CD14-positive monocyte (primary cell): ENCODE data around the gene PHF3. TPM values are rescaled to one million over a fixed set of nuclear protein-coding genes. Genes with fewer than 3 reads are reported as not detected.

Experiments
- DNase-seq, 3 donors: peaks; one replicate each; pipeline ENCODE4 v3.0.0-alpha.2; 2011 to 2022
- H2AFZ ChIP-seq: 2 replicates; pipeline ENCODE4 v1.6.0; 2012; ENCODE audit warnings: mild to moderate bottlenecking, low read depth, low read length, inconsistent platforms; ENCODE audit not compliant: insufficient read depth, poor library complexity, severe bottlenecking
- H3K27ac ChIP-seq, 2 donors: 1 replicate in 1 of 2; 2 replicates in 1 of 2; pipeline ENCODE4 v1.5.1; 2012 to 2013; ENCODE audit warnings: low read length in 2 of 2, control low read depth in 1 of 2, inconsistent platforms in 1 of 2, low read depth in 1 of 2, mild to moderate bottlenecking in 1 of 2
- H3K27me3 ChIP-seq, 2 donors: one replicate each; pipeline versions ENCODE4 v1.6.0 to v1.6.1; 2011 to 2013; ENCODE audit warnings: low read length in 2 of 2; ENCODE audit not compliant: control insufficient read depth in 2 of 2, insufficient read depth in 2 of 2
- H3K36me3 ChIP-seq, 2 donors: replicated peaks in 1 of 2; 1 replicate in 1 of 2; 2 replicates in 1 of 2; pipeline versions ENCODE4 v1.5.1 to v1.6.1; 2012 to 2013; ENCODE audit warnings: low read length in 2 of 2, control low read depth in 1 of 2, inconsistent platforms in 1 of 2, mild to moderate bottlenecking in 1 of 2; ENCODE audit not compliant: insufficient read depth in 2 of 2, control insufficient read depth in 1 of 2
- H3K4me1 ChIP-seq, 2 donors: 1 replicate in 1 of 2; 2 replicates in 1 of 2; pipeline versions ENCODE4 v1.5.1 to v1.6.1; 2012 to 2013; ENCODE audit warnings: low read length in 2 of 2, control low read depth in 1 of 2, inconsistent platforms in 1 of 2, mild to moderate bottlenecking in 1 of 2, moderate library complexity in 1 of 2; ENCODE audit not compliant: insufficient read depth in 2 of 2, control insufficient read depth in 1 of 2
- H3K4me2 ChIP-seq: replicated peaks from 2 replicates; pipeline ENCODE3; 2012; ENCODE audit warnings: low read length, moderate library complexity, mild to moderate bottlenecking; ENCODE audit not compliant: poor library complexity, severe bottlenecking; ENCODE audit errors: extremely low read depth
- H3K4me3 ChIP-seq, 3 experiments: fragments of 200-600 bp in 1 of 3; sonication (generic) in 1 of 3; replicated peaks in 1 of 3; 1 replicate in 2 of 3; 2 replicates in 1 of 3; pipeline ENCODE4 v1.5.1; 2011 to 2013; ENCODE audit warnings: low read length in 3 of 3, mild to moderate bottlenecking in 3 of 3, control low read depth in 2 of 3, low read depth in 2 of 3, inconsistent platforms in 1 of 3, moderate library complexity in 1 of 3
- H3K79me2 ChIP-seq: 2 replicates; pipeline ENCODE4 v1.6.0; 2012; ENCODE audit warnings: mild to moderate bottlenecking, control low read depth, inconsistent platforms, low read length, moderate library complexity; ENCODE audit not compliant: insufficient read depth
- H3K9ac ChIP-seq: 2 replicates; pipeline ENCODE4 v1.6.0; 2017; ENCODE audit warnings: low read length, mild to moderate bottlenecking; ENCODE audit not compliant: insufficient read depth, poor library complexity, severe bottlenecking
- H3K9me3 ChIP-seq, 2 donors: replicated peaks in 1 of 2; 1 replicate in 1 of 2; 2 replicates in 1 of 2; pipeline versions ENCODE4 v1.5.1 to v1.6.1; 2012 to 2013; ENCODE audit warnings: low read length in 2 of 2, control low read depth in 1 of 2; ENCODE audit not compliant: control insufficient read depth in 1 of 2, insufficient read depth in 1 of 2
- H4K20me1 ChIP-seq: 2 replicates; pipeline ENCODE4 v1.6.0; 2012; ENCODE audit warnings: mild to moderate bottlenecking, low read length, control low read depth, moderate library complexity; ENCODE audit not compliant: insufficient read depth
- H3K27ac Mint-ChIP-seq, 7 donors: one replicate each; pipeline ENCODE4 v1.8.0; 2020; ENCODE audit warnings: mild to moderate bottlenecking in 7 of 7, mixed read lengths in 7 of 7, moderate library complexity in 6 of 7, inconsistent platforms in 2 of 7
- H3K27me3 Mint-ChIP-seq, 3 donors: one replicate each; pipeline ENCODE4 v1.8.0; 2021 to 2022; ENCODE audit warnings: low read depth in 3 of 3, mild to moderate bottlenecking in 3 of 3, mixed read lengths in 3 of 3, moderate library complexity in 3 of 3, inconsistent platforms in 1 of 3
- H3K36me3 Mint-ChIP-seq, 2 donors: one replicate each; pipeline ENCODE4 v1.8.0; 2020; ENCODE audit warnings: mixed read lengths in 2 of 2, inconsistent platforms in 1 of 2, mild to moderate bottlenecking in 1 of 2
- H3K4me1 Mint-ChIP-seq: one replicate; pipeline ENCODE4 v1.8.0; 2020; ENCODE audit warnings: mild to moderate bottlenecking, mixed read lengths
- H3K4me3 Mint-ChIP-seq, 2 donors: one replicate each; pipeline ENCODE4 v1.8.0; 2020; ENCODE audit warnings: mild to moderate bottlenecking in 2 of 2, mixed read lengths in 2 of 2, moderate library complexity in 1 of 2
- H3K9me3 Mint-ChIP-seq, 7 donors: one replicate each; pipeline ENCODE4 v1.8.0; 2020 to 2022; ENCODE audit warnings: mixed read lengths in 7 of 7, mild to moderate bottlenecking in 6 of 7, moderate library complexity in 6 of 7, inconsistent platforms in 2 of 7
- WGBS: methylation state at CpG from one replicate; pipeline ENCODE4 v1.1.5; 2013; ENCODE audit warnings: missing lambda C conversion rate; ENCODE audit not compliant: insufficient coverage; 5-methylcytosine and 5-hydroxymethylcytosine counted together
- intact Hi-C, 2 donors: fragments of 100-400 bp; cut with micrococcal nuclease; formaldehyde crosslinking; loops; one replicate each; pipeline versions ENCODE4 v1.15.0 to v1.15.1; 2023
- polyA plus RNA-seq, 3 donors: library from polyadenylated mRNA; depleted of rRNA in 1 of 3; unstranded in 2 of 3; stranded (reverse) in 1 of 3; fragments of 300-500 nt in 2 of 3; fragments of >200 nt in 1 of 3; fragmentation: Illumina TruSeq in 2 of 3; gene quantifications; 1 replicate in 2 of 3; 2 replicates in 1 of 3; pipeline ENCODE4 v1.2.3, GENCODE V29; 2012 to 2021
- TF ChIP-seq, protein P1 (sequence below): fragments of 200-600 bp; IDR thresholded peaks from one replicate; pipeline ENCODE4 v1.8.0; 2022; ENCODE audit warnings: antibody characterized with exemption, mild to moderate bottlenecking

PHF3 gene
- polyA plus RNA-seq, 3 donors = 5.4 to 13.8 (median 13.0) TPM

GRCh38 chr6:63676412-63677114, 41.0 kb downstream of the PHF3 start:
- Histone ChIP-seq H3K27ac (peak overlapping the region in 1 of 2 donors; percentile 49), H3K4me3 (no peak overlapping the region), H3K27me3 (no peaks in the 10 kb centered on the region), H3K79me2 (peaks cover 97% of the 10 kb centered on the region), H3K36me3 (peaks cover 0 to 13% of the 10 kb centered on the region in 2 donors), H3K4me1 (peaks cover 0 to 7% of the 10 kb centered on the region in 2 donors), H2AFZ (no peak overlapping the region), H3K4me2 (no peak overlapping the region), H3K9me3 (no peaks in the 10 kb centered on the region), H4K20me1 (peaks cover 98% of the 10 kb centered on the region), H3K9ac (no peak overlapping the region)
- H3K27me3 Mint-ChIP-seq = no peaks in the 10 kb centered on the region
- H3K4me3 Mint-ChIP-seq = no peak overlapping the region
- intact Hi-C loops = no loop called here
- TF ChIP-seq, protein P1, sequence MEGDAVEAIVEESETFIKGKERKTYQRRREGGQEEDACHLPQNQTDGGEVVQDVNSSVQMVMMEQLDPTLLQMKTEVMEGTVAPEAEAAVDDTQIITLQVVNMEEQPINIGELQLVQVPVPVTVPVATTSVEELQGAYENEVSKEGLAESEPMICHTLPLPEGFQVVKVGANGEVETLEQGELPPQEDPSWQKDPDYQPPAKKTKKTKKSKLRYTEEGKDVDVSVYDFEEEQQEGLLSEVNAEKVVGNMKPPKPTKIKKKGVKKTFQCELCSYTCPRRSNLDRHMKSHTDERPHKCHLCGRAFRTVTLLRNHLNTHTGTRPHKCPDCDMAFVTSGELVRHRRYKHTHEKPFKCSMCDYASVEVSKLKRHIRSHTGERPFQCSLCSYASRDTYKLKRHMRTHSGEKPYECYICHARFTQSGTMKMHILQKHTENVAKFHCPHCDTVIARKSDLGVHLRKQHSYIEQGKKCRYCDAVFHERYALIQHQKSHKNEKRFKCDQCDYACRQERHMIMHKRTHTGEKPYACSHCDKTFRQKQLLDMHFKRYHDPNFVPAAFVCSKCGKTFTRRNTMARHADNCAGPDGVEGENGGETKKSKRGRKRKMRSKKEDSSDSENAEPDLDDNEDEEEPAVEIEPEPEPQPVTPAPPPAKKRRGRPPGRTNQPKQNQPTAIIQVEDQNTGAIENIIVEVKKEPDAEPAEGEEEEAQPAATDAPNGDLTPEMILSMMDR = no peak
- peaks cover 23% of the 10 kb centered on the region for H3K4me1 Mint-ChIP-seq
- H3K9me3 Mint-ChIP-seq = no peaks in the 10 kb centered on the region
- 100% methylated on average over 3 of the region's 3 CpGs for WGBS
- H3K27ac Mint-ChIP-seq = no peak overlapping the region
- H3K36me3 Mint-ChIP-seq = peaks cover 18 to 19% of the 10 kb centered on the region in 2 donors
- no peak for DNase-seq

DNA sequence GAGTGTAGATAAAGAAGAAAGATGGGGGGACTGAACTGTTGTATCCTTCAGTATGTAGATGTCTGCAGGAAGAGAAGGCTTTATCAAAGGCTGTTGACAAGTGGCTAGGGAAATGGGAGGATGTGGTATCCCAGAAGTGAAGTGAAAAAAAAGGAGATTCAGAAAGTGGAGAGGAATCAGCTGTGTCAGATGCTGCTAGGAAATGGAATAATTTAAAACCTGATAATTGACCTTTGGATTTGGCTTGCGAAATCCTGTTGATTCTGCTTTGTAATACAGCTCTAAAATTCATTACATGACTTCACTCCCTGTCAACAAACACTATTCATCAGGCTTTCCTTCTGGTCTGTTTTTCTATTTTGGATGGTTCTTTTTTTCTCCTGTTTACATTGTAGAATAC, 41.7 kb downstream of the PHF3 start:
- TF ChIP-seq, protein P1 = no peak
- Histone ChIP-seq H2AFZ (no peak overlapping the region), H3K36me3 (peaks cover 0 to 9% of the 10 kb centered on the region in 2 donors), H3K9me3 (no peaks in the 10 kb centered on the region), H3K27ac (peak overlapping the region in 1 of 2 donors; percentile 49), H3K4me2 (no peak overlapping the region), H3K9ac (no peak overlapping the region), H3K4me1 (peaks cover 0 to 7% of the 10 kb centered on the region in 2 donors), H4K20me1 (peaks cover 98% of the 10 kb centered on the region), H3K27me3 (no peaks in the 10 kb centered on the region), H3K4me3 (no peak overlapping the region), H3K79me2 (peaks cover 98% of the 10 kb centered on the region)
- Mint-ChIP-seq H3K27ac (no peak overlapping the region), H3K9me3 (no peaks in the 10 kb centered on the region), H3K36me3 (peaks cover 19 to 20% of the 10 kb centered on the region in 2 donors), H3K27me3 (no peaks in the 10 kb centered on the region), H3K4me3 (no peak overlapping the region), H3K4me1 (peaks cover 22% of the 10 kb centered on the region)
- intact Hi-C loops = no loop called here
- no peak for DNase-seq
- no CpG with 5 or more reads among the region's 1 CpG for WGBS
